HG03159 (cell line): Measurements from ENCODE around the gene LRP10.

Experiments used
- ATAC-seq: cut with Tn5 transposase; IDR thresholded peaks from one replicate; pipeline ENCODE4 v1.9.1; 2021; ENCODE audit warnings: mild to moderate bottlenecking, moderate library complexity; ENCODE audit not compliant: unreplicated experiment

The LRP10 gene

DNA sequence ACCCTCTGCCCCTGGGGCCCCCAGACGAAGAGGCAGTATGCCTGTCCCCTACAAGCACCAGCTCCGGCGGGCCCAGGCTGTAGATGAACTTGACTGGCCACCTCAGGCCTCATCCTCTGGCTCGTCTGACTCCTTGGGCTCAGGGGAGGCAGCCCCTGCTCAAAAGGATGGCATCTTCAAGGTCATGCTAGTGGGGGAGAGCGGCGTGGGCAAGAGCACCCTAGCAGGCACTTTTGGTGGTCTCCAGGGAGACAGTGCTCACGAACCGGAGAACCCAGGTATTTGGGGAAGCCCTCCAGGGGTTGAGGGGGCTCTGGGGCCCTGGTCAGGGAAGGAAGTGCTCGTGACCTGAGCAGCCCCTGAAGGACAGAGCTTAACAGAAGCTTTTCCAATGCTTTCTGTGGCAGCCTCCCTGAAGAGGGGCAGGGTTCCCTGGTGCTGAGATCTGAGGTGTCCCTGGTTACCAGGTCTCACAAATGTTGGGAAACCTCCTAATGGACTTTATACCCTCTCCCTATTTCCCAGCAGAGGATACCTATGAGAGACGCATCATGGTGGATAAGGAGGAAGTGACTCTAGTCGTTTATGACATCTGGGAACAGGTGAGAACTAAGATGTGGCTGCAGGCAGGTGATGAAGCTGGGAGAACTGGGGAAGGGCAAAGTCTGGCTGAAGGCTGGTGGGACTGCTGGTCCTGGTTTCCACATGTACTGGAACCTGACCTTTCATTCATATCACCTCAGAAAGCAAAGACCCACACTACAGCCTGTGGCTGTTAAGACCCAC, 13.4 kb downstream of the LRP10 start:
- ATAC-seq: no peak

DNA sequence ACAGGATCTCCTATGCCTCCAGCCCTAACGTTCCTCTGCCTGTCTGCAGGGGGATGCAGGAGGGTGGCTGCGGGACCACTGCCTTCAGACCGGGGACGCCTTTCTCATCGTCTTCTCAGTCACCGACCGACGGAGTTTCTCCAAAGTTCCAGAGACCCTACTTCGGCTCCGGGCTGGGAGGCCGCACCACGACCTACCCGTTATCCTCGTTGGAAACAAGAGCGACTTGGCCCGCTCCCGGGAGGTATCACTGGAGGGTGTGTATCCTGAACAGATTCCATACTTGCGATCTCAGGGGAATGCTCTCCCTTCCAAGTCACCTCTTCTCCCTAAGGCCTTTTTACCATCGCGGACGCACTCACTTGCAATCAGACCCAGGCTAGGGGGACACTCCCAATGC, 14.4 kb downstream of the LRP10 start:
- no peak for ATAC-seq

DNA sequence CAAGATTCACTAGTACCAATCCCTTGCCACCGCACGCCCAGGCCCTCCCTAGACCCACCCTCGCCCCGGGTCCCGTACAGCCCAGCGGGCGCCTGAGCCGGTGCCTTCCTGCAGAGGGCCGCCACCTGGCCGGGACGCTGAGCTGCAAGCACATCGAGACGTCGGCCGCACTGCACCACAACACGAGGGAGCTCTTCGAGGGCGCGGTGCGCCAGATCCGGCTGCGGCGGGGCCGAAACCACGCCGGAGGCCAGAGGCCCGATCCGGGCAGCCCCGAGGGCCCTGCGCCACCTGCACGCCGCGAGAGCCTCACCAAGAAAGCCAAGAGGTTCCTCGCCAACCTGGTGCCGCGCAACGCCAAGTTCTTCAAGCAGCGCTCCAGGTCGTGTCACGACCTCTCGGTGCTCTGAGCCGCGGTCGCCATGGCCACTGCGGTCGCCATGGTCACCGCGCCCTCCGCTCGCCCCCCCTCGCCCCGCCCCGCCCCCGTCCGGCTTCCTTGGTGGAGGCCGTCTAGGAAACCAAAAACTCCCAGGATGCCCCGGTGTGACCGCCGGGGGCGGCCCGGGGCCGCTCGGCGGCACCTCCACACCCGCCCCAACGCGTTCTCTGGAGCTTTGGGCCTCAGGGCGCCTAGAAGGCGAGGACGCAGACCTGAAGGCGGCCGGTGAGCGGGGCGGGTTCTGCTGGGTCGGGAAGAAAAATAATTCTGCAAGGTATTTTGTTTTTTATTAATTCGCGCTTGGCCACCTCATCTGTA, 15.1 kb downstream of the LRP10 start:
- peak; percentile 46 for ATAC-seq

- peak; percentile 28 for ATAC-seq
Observed at GRCh38 chr14:22887260-22887989, 15.9 kb downstream of the LRP10 start.

DNA sequence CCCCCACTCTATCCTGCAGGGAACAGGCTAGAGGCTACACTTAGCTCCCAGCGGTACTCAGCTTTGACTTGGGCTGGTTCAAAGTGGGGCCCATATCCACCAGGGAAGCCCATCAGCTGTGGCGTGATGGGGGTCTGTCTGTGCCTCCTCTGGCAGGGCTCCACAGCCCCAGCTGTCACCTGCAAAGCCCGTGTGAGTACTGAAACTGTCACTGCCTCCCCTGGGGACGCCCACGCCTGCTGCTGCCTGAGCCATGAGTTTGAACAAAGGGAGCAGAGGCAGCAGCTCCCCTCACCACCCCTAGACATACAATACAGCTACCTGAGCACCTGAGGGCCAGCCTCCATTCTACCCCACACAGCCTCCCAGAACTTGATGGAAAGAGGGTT, 16.4 kb downstream of the LRP10 start:
- peak; percentile 40 for ATAC-seq

GRCh38 chr14:22888662-22889061, 17.1 kb downstream of the LRP10 start:
- no peak for ATAC-seq

- no peak for ATAC-seq
Observed at GRCh38 chr14:22890416-22890815, 18.9 kb downstream of the LRP10 start.

DNA sequence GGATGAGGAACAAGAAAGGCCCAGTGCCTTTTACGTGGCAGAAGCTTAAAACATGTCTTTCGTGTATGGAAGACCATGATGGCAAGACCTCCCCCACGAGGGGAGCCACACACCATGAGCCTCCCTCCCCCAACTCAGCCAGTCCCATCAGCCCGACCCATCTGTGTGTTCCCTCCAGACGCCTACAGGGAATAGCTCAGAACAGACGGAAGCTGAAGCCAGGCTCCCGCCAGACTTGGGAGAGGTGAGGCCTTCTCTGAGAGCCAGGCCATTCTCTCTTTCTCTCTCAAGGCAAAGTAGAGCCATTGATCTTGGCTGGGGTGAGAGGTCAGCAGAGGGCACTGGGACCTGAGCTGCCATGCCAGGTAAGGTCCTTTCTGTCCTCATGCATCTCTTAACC, 20.9 kb downstream of the LRP10 start:
- ATAC-seq: no peak

DNA sequence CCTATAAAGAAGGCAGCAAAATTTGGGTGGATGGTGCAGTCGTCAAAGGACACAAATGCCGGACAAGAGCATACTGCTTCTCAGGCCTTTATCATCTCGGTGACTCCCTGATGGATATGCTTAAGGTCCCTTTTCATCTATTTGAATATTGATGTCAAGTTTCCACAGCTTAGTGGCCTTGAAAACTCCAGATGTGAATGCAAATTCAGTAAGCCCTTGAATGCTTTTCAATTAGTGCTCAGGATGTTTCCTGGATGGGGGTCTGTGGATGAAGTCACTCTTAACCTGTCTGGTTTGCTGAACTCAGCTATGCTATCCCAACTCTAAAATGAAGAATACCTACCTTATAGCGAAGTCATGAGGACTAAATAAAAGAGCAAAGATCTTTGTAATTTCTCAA, 22.2 kb downstream of the LRP10 start:
- ATAC-seq: no peak

DNA sequence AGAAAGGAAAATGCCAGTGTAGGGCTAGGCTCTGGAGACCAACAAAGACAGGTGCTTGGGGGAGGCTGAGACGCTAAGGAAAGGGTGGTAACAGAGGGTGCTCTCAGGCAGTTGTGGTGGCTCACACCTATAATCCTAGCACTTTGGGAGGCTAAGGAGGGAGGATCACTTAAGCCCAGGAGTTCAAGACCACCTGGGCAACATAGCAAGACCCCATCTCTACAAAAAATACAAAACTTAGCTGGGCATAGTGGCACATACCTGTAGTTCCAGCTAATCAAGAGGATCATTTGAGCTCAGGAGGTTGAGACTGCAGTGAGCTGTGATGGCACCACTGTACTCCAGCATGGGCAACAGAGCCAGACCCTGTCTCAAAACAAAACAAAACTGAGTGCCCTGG, 23.9 kb downstream of the LRP10 start:
- ATAC-seq: no peak

- ATAC-seq: no peak
Observed at GRCh38 chr14:22896356-22896755, 24.8 kb downstream of the LRP10 start.

DNA sequence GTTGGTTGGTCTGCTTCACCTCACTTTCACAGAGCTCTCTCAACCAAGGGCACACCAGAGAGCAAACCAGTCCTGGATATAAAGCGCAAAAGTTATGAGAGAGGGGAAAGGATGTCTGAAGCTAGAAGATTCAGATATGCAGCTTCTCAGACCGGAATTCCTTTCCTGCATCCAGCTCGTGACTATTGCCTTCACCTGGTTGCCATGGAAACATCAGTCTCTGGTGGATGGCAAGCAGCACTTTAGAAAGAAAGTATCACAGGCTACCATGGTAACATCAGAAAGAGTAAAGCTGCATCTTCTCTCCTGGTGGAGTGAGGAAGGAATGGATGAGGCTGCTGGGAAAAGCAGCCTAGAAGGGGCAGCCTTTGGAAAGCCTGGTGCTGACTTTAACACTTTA, 25.2 kb downstream of the LRP10 start:
- no peak for ATAC-seq

GRCh38 chr14:22897357-22897756, 25.8 kb downstream of the LRP10 start:
- no peak for ATAC-seq

DNA sequence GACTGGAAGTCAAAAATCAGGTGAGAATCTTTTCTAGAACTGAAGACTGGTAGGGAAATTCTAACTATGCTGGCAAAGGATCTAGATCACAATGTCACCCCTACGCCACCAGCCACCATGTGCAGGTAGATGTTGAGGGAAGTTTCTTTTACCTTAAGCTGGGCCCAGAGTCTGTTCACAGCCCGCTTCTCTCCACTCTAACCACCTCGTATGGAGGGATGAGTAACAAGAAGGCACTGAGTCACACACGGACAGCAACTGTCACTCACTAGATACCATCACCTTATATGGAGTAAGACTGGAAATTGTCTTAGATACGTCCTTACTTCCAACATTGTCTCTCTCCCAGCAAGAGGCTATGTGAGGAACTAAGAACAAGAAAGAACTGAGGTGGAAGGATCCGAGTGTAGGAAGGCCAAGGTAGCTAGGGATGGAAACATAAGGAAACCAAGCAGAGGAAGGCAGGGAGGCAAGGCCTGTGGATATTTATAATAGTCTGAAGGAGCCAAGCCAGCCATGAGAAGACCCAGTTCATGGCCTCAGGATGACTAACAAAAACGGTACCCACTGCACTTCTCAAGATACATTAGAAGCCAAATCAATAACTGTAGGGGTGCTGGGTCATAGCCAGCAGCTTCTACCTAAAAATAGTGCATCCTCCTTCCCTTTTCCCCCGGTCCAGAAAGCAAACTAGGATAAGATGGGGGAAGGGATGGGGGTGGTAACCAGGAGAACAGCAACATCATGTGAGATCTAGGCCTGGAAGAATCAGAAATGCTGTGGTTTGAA, 27.0 kb downstream of the LRP10 start:
- ATAC-seq: no peak

GRCh38 chr14:22900081-22900799, 28.7 kb downstream of the LRP10 start:
- no peak for ATAC-seq

- no peak for ATAC-seq
Observed at GRCh38 chr14:22901799-22902198, 30.3 kb downstream of the LRP10 start.

- no peak for ATAC-seq
Observed at GRCh38 chr14:22903742-22904087, 32.2 kb downstream of the LRP10 start.

GRCh38 chr14:22905627-22906026, 34.1 kb downstream of the LRP10 start:
- no peak for ATAC-seq

DNA sequence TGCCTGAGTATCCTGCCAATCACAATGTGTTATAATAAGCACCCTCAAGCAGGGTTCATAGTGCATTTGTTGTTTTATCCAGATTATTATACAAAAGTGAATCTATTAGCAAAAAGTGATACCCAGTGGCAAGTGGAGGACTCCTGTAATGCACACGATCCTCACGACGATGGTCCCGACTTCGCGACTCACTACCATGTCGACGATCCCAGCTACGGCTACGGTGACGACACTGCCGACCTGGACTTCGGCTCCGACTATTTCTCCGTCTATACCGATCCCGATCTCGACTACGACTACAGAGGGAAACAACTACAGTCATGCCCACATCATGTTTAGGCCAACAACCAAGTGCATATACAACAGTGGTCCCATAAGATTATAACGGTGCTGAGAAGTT, 34.5 kb downstream of the LRP10 start:
- no peak for ATAC-seq

GRCh38 chr14:22907429-22907828, 35.9 kb downstream of the LRP10 start:
- ATAC-seq: no peak
